ENCODE data around the gene MRPL53. TPM values are rescaled to one million over a fixed set of nuclear protein-coding genes. Genes with fewer than 3 reads are reported as not detected.
A peak's percentile ranks its signal among the peaks of the same experiment; 100 is the strongest.
"Not testable (repeated sequence)": the region's sequence is repeated elsewhere in the genome, so short reads cannot be mapped to it uniquely, and the experiment has no call there.

MRPL53 gene
- polyA plus RNA-seq, 3 donors = 48.6 to 133 (median 106) TPM

- peaks cover 17% of the 10 kb centered on the region for H3K79me2 ChIP-seq (ENCODE audit: insufficient read depth, low read length)
These were observed 422 bp upstream of the MRPL53 start for GRCh38 chr2:74472945-74473258.

GRCh38 chr2:74471332-74472065 is 981 bp downstream of the MRPL53 start:
- H3K27ac Mint-ChIP-seq = peak overlapping the region; percentile 92 to 98 (median 98)
- H3K4me1 ChIP-seq (ENCODE audit: control insufficient read depth in 1 of 2, insufficient read depth in 2 of 2, low read length in 2 of 2) = peaks cover 23 to 29% of the 10 kb centered on the region in 2 donors
- peaks cover 0 to 3% (median 0%) of the 10 kb centered on the region in 7 donors for H3K9me3 Mint-ChIP-seq
- H3K4me1 Mint-ChIP-seq = peaks cover 20% of the 10 kb centered on the region
- H3K36me3 Mint-ChIP-seq = peaks cover 19 to 30% of the 10 kb centered on the region in 2 donors
- H4K20me1 ChIP-seq (ENCODE audit: insufficient read depth, low read length) = peaks cover under 1% of the 10 kb centered on the region
- H3K27me3 ChIP-seq (ENCODE audit: control insufficient read depth in 2 of 2, insufficient read depth in 2 of 2, low read length in 2 of 2) = no peaks in the 10 kb centered on the region
- H3K9me3 ChIP-seq (replicated peaks in 1 of 2; ENCODE audit: control insufficient read depth in 1 of 2, insufficient read depth in 1 of 2, low read length in 2 of 2) = no peaks in the 10 kb centered on the region
- H3K9ac ChIP-seq (ENCODE audit: insufficient read depth, low read length, poor library complexity, severe bottlenecking) = peak overlapping the region; percentile 85
- H3K27ac ChIP-seq (ENCODE audit: low read depth in 1 of 2, low read length in 2 of 2) = peak overlapping the region; percentile 89 to 97
- H3K36me3 ChIP-seq (replicated peaks in 1 of 2; ENCODE audit: control insufficient read depth in 1 of 2, insufficient read depth in 2 of 2, low read length in 2 of 2) = peaks cover 14 to 19% of the 10 kb centered on the region in 2 donors
- peaks cover 13% of the 10 kb centered on the region for H3K79me2 ChIP-seq (ENCODE audit: insufficient read depth, low read length)
- peak overlapping the region; percentile 92 for H3K4me2 ChIP-seq (replicated peaks; ENCODE audit: extremely low read depth, low read length, poor library complexity, severe bottlenecking)
- TF ChIP-seq CTCF (IDR thresholded peaks at IDR 0.05) = no peak
- 56% methylated on average over 8 of the region's 16 CpGs for WGBS (ENCODE audit: insufficient coverage)
- DNase-seq = no peak
- peak overlapping the region; percentile 38 to 92 (median 62) for H3K4me3 ChIP-seq (replicated peaks in 1 of 3; ENCODE audit: low read depth in 2 of 3, low read length in 3 of 3)
- H2AFZ ChIP-seq (ENCODE audit: insufficient read depth, low read depth, low read length, poor library complexity, severe bottlenecking) = peak overlapping the region; percentile 99
- peak overlapping the region; percentile 92 to 97 for H3K4me3 Mint-ChIP-seq
- intact Hi-C loops (cut with micrococcal nuclease) = no loop called here
- peaks cover 0 to 2% (median 0%) of the 10 kb centered on the region in 3 donors for H3K27me3 Mint-ChIP-seq (ENCODE audit: low read depth in 3 of 3)

More at GRCh38 chr2:74472945-74473258, 422 bp upstream of the MRPL53 start:
- intact Hi-C loops (cut with micrococcal nuclease) = no loop called here
- Histone ChIP-seq H3K27me3 (ENCODE audit: control insufficient read depth in 2 of 2, insufficient read depth in 2 of 2, low read length in 2 of 2) (no peaks in the 10 kb centered on the region), H3K36me3 (replicated peaks in 1 of 2; ENCODE audit: control insufficient read depth in 1 of 2, insufficient read depth in 2 of 2, low read length in 2 of 2) (peaks cover 14 to 19% of the 10 kb centered on the region in 2 donors), H3K9ac (ENCODE audit: insufficient read depth, low read length, poor library complexity, severe bottlenecking) (peak overlapping the region; percentile 85), H3K9me3 (replicated peaks in 1 of 2; ENCODE audit: control insufficient read depth in 1 of 2, insufficient read depth in 1 of 2, low read length in 2 of 2) (no peaks in the 10 kb centered on the region), H3K27ac (ENCODE audit: low read depth in 1 of 2, low read length in 2 of 2) (peak overlapping the region; percentile 89 to 97), H3K4me2 (replicated peaks; ENCODE audit: extremely low read depth, low read length, poor library complexity, severe bottlenecking) (peak overlapping the region; percentile 92), H3K4me3 (replicated peaks in 1 of 3; ENCODE audit: low read depth in 2 of 3, low read length in 3 of 3) (peak overlapping the region; percentile 38 to 92 (median 62)), H3K4me1 (ENCODE audit: control insufficient read depth in 1 of 2, insufficient read depth in 2 of 2, low read length in 2 of 2) (peaks cover 35 to 41% of the 10 kb centered on the region in 2 donors), H2AFZ (ENCODE audit: insufficient read depth, low read depth, low read length, poor library complexity, severe bottlenecking) (peak overlapping the region; percentile 99), H4K20me1 (ENCODE audit: insufficient read depth, low read length) (peaks cover 8% of the 10 kb centered on the region)
- H3K9me3 Mint-ChIP-seq = peaks cover 0 to 3% (median 0%) of the 10 kb centered on the region in 7 donors
- 0% methylated on average over 4 of the region's 7 CpGs for WGBS (ENCODE audit: insufficient coverage)
- no peak for DNase-seq
- H3K4me3 Mint-ChIP-seq = peak overlapping the region; percentile 92 to 97
- peaks cover 19 to 33% of the 10 kb centered on the region in 2 donors for H3K36me3 Mint-ChIP-seq
- TF ChIP-seq CTCF (IDR thresholded peaks at IDR 0.05) = no peak
- H3K27ac Mint-ChIP-seq = peak overlapping the region; percentile 92 to 98 (median 98)
- H3K27me3 Mint-ChIP-seq (ENCODE audit: low read depth in 3 of 3) = peaks cover 0 to 2% (median 0%) of the 10 kb centered on the region in 3 donors
- peaks cover 31% of the 10 kb centered on the region for H3K4me1 Mint-ChIP-seq

GRCh38 chr2:74470742-74471141 is 1.7 kb downstream of the MRPL53 start:
- H2AFZ ChIP-seq (ENCODE audit: insufficient read depth, low read depth, low read length, poor library complexity, severe bottlenecking); H3K9ac ChIP-seq (ENCODE audit: insufficient read depth, low read length, poor library complexity, severe bottlenecking); H3K4me3 Mint-ChIP-seq; intact Hi-C loops (cut with micrococcal nuclease); DNase-seq; H3K9me3 ChIP-seq (replicated peaks in 1 of 2; ENCODE audit: control insufficient read depth in 1 of 2, insufficient read depth in 1 of 2, low read length in 2 of 2); H4K20me1 ChIP-seq (ENCODE audit: insufficient read depth, low read length); H3K9me3 Mint-ChIP-seq; H3K27me3 Mint-ChIP-seq (ENCODE audit: low read depth in 3 of 3); H3K27ac ChIP-seq (ENCODE audit: low read depth in 1 of 2, low read length in 2 of 2); H3K4me2 ChIP-seq (replicated peaks; ENCODE audit: extremely low read depth, low read length, poor library complexity, severe bottlenecking); H3K4me3 ChIP-seq (replicated peaks in 1 of 3; ENCODE audit: low read depth in 2 of 3, low read length in 3 of 3); H3K27me3 ChIP-seq (ENCODE audit: control insufficient read depth in 2 of 2, insufficient read depth in 2 of 2, low read length in 2 of 2): not testable (repeated sequence)
- H3K4me1 Mint-ChIP-seq = peaks cover 24% of the 10 kb centered on the region
- peaks cover 13% of the 10 kb centered on the region for H3K79me2 ChIP-seq (ENCODE audit: insufficient read depth, low read length)
- peaks cover 25 to 32% of the 10 kb centered on the region in 2 donors for H3K4me1 ChIP-seq (ENCODE audit: control insufficient read depth in 1 of 2, insufficient read depth in 2 of 2, low read length in 2 of 2)
- 100% methylated on average over 9 of the region's 12 CpGs for WGBS (ENCODE audit: insufficient coverage)
- H3K36me3 ChIP-seq (replicated peaks in 1 of 2; ENCODE audit: control insufficient read depth in 1 of 2, insufficient read depth in 2 of 2, low read length in 2 of 2) = peaks cover 14 to 16% of the 10 kb centered on the region in 2 donors
- H3K36me3 Mint-ChIP-seq = peaks cover 19 to 28% of the 10 kb centered on the region in 2 donors
- peak overlapping the region in 1 of 7 donors; percentile 60 for H3K27ac Mint-ChIP-seq

All from CD14-positive monocyte (primary cell).